Psoas muscle (tissue), 8 donors: ENCODE measurements around the gene SH3PXD2B. TPM values are rescaled to one million over a fixed set of nuclear protein-coding genes. Genes with fewer than 3 reads are reported as not detected.

Experiments used
- ATAC-seq, 4 donors: fragments of 200-7000 bp; cut with Tn5 transposase; one replicate each; pipeline ENCODE4 v1.9.1; 2020; ENCODE audit warnings: moderate library complexity in 3 of 4, mild to moderate bottlenecking in 2 of 4
- DNase-seq, 2 donors: peaks; one replicate each; pipeline ENCODE4 v3.0.0-alpha.2; 2020
- H3K27ac ChIP-seq: fragments of 200-600 bp; one replicate; pipeline ENCODE4 v1.8.0; 2022
- H3K27me3 ChIP-seq, 3 donors: fragments of 200-600 bp in 1 of 3; one replicate each; pipeline versions ENCODE4 v1.6.1 to v1.8.0; 2013 to 2022; ENCODE audit warnings: low read length in 2 of 3, mild to moderate bottlenecking in 2 of 3, moderate library complexity in 1 of 3; ENCODE audit not compliant: insufficient read depth in 3 of 3
- H3K36me3 ChIP-seq, 2 donors: fragments of 200-600 bp in 1 of 2; one replicate each; pipeline versions ENCODE4 v1.6.1 to v1.8.0; 2013 to 2022; ENCODE audit warnings: low read depth in 1 of 2, mild to moderate bottlenecking in 1 of 2, moderate library complexity in 1 of 2; ENCODE audit not compliant: insufficient read depth in 1 of 2
- H3K4me1 ChIP-seq: fragments of 200-600 bp; one replicate; pipeline ENCODE4 v1.8.0; 2022
- H3K4me3 ChIP-seq: fragments of 200-600 bp; one replicate; pipeline ENCODE4 v1.8.0; 2022; ENCODE audit warnings: mild to moderate bottlenecking
- H3K9me3 ChIP-seq: fragments of 200-600 bp; one replicate; pipeline ENCODE4 v1.8.0; 2022
- CTCF ChIP-seq: fragments of 200-600 bp; IDR thresholded peaks from one replicate; pipeline ENCODE4 v1.8.0; 2022; ENCODE audit warnings: antibody characterized with exemption
- WGBS, 3 donors: extraction: QIAGEN DNeasy Blood & Tissue Kit; methylation state at CpG; one replicate each; pipeline versions ENCODE4 v1.1.6 to v1.1.7; 2013; 5-methylcytosine and 5-hydroxymethylcytosine counted together
- intact Hi-C, 2 donors: fragments of 100-400 bp; cut with DNase I; formaldehyde crosslinking; loops; one replicate each; pipeline versions ENCODE4 v1.11.0 to v1.14.2; 2022
- polyA plus RNA-seq, 3 donors: library from polyadenylated mRNA; stranded (reverse); fragments of 200-250 nt; gene quantifications; one replicate each; pipeline ENCODE4 v1.2.3, GENCODE V29; 2013
- total RNA-seq, 4 donors: library from RNA; stranded (reverse); fragmentation: NEBNext Ultra II Directional in 2 of 4; extraction: Animal tissue kit (Norgen Biotek cat#: 25700) in 2 of 4; gene quantifications; one replicate each; pipeline versions ENCODE4 v1.2.1 to v1.2.4, GENCODE V29; 2021 to 2023
- donor health status: healthy with polysubstance abuse.
- donor health status: DM: no; HTN: no; CAD: no; lungs with moderate emphysema.
- donor health status: Bipolar disorder and iron deficiency.
- donor health status: healthy.
- donor health status: DM: yes; HTN: yes; CAD: no.
- donor health status: DM: no; HTN: no; CAD: no.
- donor health status: DM: no; HTN: no; CAD: no.
- donor health status: DM: yes; HTN: yes; CAD: no.

The SH3PXD2B gene
- total and polyA plus RNA-seq, 7 donors, result 0.58 to 5.3 (median 2.5) TPM

GRCh38 chr5:172325452-172325851, 128.9 kb downstream of the SH3PXD2B start:
- H3K27me3 ChIP-seq, result no peaks in the 10 kb centered on the region
- ATAC-seq (no peak), DNase-seq (no peak)
- 82 to 84% (median 82%) methylated on average over 9 of the region's 9 CpGs for WGBS, 3 donors
- no peak overlapping the region for H3K27ac ChIP-seq
- H3K4me3 ChIP-seq, result no peak overlapping the region
- intact Hi-C loops, result no loop called here
- no peaks in the 10 kb centered on the region for H3K9me3 ChIP-seq
- H3K4me1 ChIP-seq, result no peaks in the 10 kb centered on the region
- no peak for TF ChIP-seq CTCF
- no peaks in the 10 kb centered on the region for H3K36me3 ChIP-seq

- Histone ChIP-seq H3K4me1 (no peaks in the 10 kb centered on the region), H3K36me3 (no peaks in the 10 kb centered on the region), H3K27me3 (no peaks in the 10 kb centered on the region), H3K9me3 (no peaks in the 10 kb centered on the region), H3K27ac (no peak overlapping the region), H3K4me3 (no peak overlapping the region)
- 69 to 75% (median 72%) methylated on average over 9 of the region's 9 CpGs for WGBS, 3 donors
- no peak for TF ChIP-seq CTCF
- intact Hi-C loops, result no loop called here
- DNase-seq, result no peak
- no peak for ATAC-seq
These were observed 132.0 kb downstream of the SH3PXD2B start for GRCh38 chr5:172322028-172322965.

GRCh38 chr5:172321593-172321992, 132.7 kb downstream of the SH3PXD2B start:
- DNase-seq (no peak), ATAC-seq (no peak)
- Histone ChIP-seq H3K27me3 (no peaks in the 10 kb centered on the region), H3K9me3 (no peaks in the 10 kb centered on the region), H3K36me3 (no peaks in the 10 kb centered on the region), H3K4me1 (no peaks in the 10 kb centered on the region), H3K27ac (no peak overlapping the region), H3K4me3 (no peak overlapping the region)
- TF ChIP-seq CTCF, result no peak
- intact Hi-C loops, result no loop called here

GRCh38 chr5:172319708-172320441, 134.4 kb downstream of the SH3PXD2B start:
- ATAC-seq (peak in 2 of 4 donors; percentile 42 to 57), DNase-seq (no peak)
- no peak overlapping the region for H3K27ac ChIP-seq
- H3K4me3 ChIP-seq, result no peak overlapping the region
- no peaks in the 10 kb centered on the region for H3K36me3 ChIP-seq
- TF ChIP-seq CTCF, result no peak
- no peaks in the 10 kb centered on the region for H3K9me3 ChIP-seq
- no peaks in the 10 kb centered on the region for H3K4me1 ChIP-seq
- no peaks in the 10 kb centered on the region for H3K27me3 ChIP-seq
- intact Hi-C loops, result no loop called here
- WGBS, 3 donors, result 54 to 76% (median 68%) methylated on average over 4 of the region's 4 CpGs
